Panc1 (cell line): ENCODE measurements around the gene GLI3.

Source experiments
- POLR2AphosphoS5 ChIP-seq: IDR thresholded peaks from 2 replicates; pipeline ENCODE4 v1.6.1; 2012; ENCODE audit warnings: mild to moderate bottlenecking, low read depth, low read length, moderate library complexity
- SIN3A ChIP-seq: IDR thresholded peaks from 2 replicates; pipeline ENCODE4 v1.6.1; 2012; ENCODE audit warnings: low read depth, mild to moderate bottlenecking, low read length, moderate library complexity, borderline replicate concordance; ENCODE audit not compliant: insufficient read depth
- TF ChIP-seq, protein P1 (sequence below): fragments of 450-650 bp; IDR thresholded peaks from 2 replicates; pipeline ENCODE4 v1.5.1; 2017; ENCODE audit warnings: mild to moderate bottlenecking

DNA sequence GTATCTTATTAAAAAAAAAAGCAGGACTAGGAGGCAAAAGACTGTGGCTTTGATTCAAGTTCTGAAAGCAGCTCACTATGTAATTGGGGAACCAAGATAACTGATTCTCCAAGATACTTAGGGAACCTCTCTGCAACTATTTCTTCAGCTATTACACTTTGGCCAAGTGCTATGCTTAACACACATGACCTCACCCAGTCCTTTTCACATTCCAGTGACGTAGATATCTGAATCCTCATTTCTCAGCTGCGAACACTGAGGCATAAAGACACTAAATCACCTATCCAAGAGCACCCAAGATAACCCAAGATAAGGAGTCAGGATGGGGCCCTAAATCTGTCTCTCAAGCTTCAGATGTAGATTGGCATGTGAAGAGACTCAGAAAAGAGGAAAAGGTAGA lies 133.6 kb downstream of the GLI3 start:
- TF ChIP-seq, protein P1, sequence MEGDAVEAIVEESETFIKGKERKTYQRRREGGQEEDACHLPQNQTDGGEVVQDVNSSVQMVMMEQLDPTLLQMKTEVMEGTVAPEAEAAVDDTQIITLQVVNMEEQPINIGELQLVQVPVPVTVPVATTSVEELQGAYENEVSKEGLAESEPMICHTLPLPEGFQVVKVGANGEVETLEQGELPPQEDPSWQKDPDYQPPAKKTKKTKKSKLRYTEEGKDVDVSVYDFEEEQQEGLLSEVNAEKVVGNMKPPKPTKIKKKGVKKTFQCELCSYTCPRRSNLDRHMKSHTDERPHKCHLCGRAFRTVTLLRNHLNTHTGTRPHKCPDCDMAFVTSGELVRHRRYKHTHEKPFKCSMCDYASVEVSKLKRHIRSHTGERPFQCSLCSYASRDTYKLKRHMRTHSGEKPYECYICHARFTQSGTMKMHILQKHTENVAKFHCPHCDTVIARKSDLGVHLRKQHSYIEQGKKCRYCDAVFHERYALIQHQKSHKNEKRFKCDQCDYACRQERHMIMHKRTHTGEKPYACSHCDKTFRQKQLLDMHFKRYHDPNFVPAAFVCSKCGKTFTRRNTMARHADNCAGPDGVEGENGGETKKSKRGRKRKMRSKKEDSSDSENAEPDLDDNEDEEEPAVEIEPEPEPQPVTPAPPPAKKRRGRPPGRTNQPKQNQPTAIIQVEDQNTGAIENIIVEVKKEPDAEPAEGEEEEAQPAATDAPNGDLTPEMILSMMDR, result no peak
- TF ChIP-seq SIN3A (no peak), POLR2AphosphoS5 (no peak)
